HG03108 (cell line): ENCODE data around the gene PFDN1.
A peak's percentile ranks its signal among the peaks of the same experiment; 100 is the strongest.

Experiments
- ATAC-seq: cut with Tn5 transposase; IDR thresholded peaks from one replicate; pipeline ENCODE4 v1.9.1; 2021; ENCODE audit warnings: moderate library complexity; ENCODE audit not compliant: unreplicated experiment

Gene PFDN1

GRCh38 chr5:140261403-140262171 is 41.3 kb downstream of the PFDN1 start:
- no peak for ATAC-seq

- no peak for ATAC-seq
Measured at GRCh38 chr5:140260089-140260656, 42.7 kb downstream of the PFDN1 start.

GRCh38 chr5:140259500-140259899 is 43.4 kb downstream of the PFDN1 start:
- ATAC-seq, result no peak

- no peak for ATAC-seq
Measured at GRCh38 chr5:140258873-140259272, 44.0 kb downstream of the PFDN1 start.

- no peak for ATAC-seq
Measured at GRCh38 chr5:140258016-140258415, 44.9 kb downstream of the PFDN1 start.

- no peak for ATAC-seq
Measured at GRCh38 chr5:140256726-140257125, 46.2 kb downstream of the PFDN1 start.

- no peak for ATAC-seq
Measured at GRCh38 chr5:140255460-140256157, 47.3 kb downstream of the PFDN1 start.

- ATAC-seq, result no peak
Measured at GRCh38 chr5:140253985-140254384, 48.9 kb downstream of the PFDN1 start.

GRCh38 chr5:140252470-140253126 is 50.3 kb downstream of the PFDN1 start:
- no peak for ATAC-seq

GRCh38 chr5:140251527-140251973 is 51.4 kb downstream of the PFDN1 start:
- peak; percentile 63 for ATAC-seq

- no peak for ATAC-seq
Measured at GRCh38 chr5:140250386-140250785, 52.5 kb downstream of the PFDN1 start.

- ATAC-seq, result no peak
Measured at GRCh38 chr5:140249536-140249935, 53.4 kb downstream of the PFDN1 start.

- no peak for ATAC-seq
Measured at GRCh38 chr5:140248414-140248813, 54.5 kb downstream of the PFDN1 start.

GRCh38 chr5:140246378-140247122 is 56.4 kb downstream of the PFDN1 start:
- no peak for ATAC-seq

GRCh38 chr5:140245926-140246325 is 57.0 kb downstream of the PFDN1 start:
- no peak for ATAC-seq

- ATAC-seq, result no peak
Measured at GRCh38 chr5:140245341-140245740, 57.6 kb downstream of the PFDN1 start.

GRCh38 chr5:140244525-140245025 is 58.3 kb downstream of the PFDN1 start:
- peak; percentile 60 for ATAC-seq

GRCh38 chr5:140243706-140244250 is 59.1 kb downstream of the PFDN1 start:
- no peak for ATAC-seq

- ATAC-seq, result no peak
Measured at GRCh38 chr5:140242890-140243585, 59.9 kb downstream of the PFDN1 start.

GRCh38 chr5:140242099-140242498 is 60.8 kb downstream of the PFDN1 start:
- no peak for ATAC-seq
